KG1 (cell line): ENCODE results near the gene LIN28B.
"Not testable (repeated sequence)": the region's sequence is repeated elsewhere in the genome, so short reads cannot be mapped to it uniquely, and the experiment has no call there.

Experiments used
- DNase-seq: peaks from one replicate; lab custom pipeline; 2025; lab: John Stamatoyannopoulos, UW

Gene LIN28B, protein sequence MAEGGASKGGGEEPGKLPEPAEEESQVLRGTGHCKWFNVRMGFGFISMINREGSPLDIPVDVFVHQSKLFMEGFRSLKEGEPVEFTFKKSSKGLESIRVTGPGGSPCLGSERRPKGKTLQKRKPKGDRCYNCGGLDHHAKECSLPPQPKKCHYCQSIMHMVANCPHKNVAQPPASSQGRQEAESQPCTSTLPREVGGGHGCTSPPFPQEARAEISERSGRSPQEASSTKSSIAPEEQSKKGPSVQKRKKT

DNA sequence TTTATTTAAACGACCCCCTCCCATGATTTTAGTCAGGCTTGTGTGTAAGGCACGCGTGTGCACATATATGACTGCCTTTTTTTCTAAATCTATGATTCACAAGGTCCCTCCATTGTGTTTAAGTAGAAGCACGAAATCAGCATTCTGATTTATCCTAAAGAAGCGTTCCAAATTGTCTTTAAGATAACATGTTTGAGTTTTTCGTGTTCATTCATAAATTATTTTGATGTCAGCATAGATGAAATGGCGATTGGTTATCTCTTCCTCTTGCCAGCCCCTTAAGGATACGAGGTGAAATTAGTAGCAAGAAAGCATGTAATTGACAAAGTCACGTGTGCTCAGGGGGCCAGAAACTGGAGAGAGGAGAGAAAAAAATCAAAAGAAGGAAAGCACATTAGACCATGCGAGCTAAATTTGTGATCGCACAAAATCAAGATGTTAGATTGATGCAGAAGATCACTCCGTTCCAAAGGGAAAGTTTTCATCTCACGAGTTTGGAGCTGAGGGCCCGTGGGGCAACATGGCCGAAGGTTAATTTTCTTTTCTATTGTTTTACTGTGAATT, at the start of gene LIN28B:
TSS of gene LIN28B (plus strand) at position 377 of the 564 bp plus-strand sequence. CDS start at position 521, 144 bp downstream.
- no peak for DNase-seq

DNA sequence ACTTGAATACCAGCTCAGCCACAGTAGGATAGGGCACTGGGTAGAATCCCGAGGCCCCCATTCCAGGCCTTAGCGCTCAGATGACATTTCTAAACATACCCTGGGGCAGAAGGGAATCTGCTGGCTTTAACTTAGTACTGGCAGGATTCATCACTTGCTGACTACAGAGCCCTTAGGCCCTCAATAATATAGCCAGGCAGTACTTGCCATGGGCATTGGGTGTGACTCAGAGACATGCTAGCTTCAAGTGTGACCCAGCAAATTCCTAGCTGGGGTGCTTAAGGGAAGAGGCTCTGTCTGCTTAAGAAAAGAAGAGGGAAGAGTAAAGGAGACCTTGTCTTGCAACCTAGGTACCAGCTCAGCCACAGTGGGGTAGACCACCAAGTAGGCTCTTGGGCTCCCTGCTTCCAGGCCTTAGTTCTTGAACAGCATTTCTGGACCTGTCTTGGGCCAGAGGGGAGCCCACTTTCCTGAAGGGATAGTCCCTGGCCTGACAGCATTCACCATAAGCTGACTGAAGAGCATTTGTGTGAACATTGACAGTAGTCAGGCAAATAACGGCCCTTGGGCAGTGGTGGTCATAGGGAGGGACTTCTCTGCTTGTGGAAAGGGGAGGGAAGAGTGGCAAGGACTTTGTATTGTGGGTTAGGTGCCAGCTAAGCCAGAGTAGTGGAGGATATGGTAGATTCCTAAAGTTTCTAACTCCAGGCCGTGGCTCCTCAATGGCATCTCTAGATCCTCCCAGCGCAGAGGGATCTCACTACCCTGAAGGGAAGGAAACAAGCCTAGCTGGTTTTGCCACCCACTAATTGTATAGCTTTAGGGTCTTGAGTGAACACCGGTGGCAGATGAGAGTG, 48.6 kb upstream of the LIN28B start:
- DNase-seq: no peak

DNA sequence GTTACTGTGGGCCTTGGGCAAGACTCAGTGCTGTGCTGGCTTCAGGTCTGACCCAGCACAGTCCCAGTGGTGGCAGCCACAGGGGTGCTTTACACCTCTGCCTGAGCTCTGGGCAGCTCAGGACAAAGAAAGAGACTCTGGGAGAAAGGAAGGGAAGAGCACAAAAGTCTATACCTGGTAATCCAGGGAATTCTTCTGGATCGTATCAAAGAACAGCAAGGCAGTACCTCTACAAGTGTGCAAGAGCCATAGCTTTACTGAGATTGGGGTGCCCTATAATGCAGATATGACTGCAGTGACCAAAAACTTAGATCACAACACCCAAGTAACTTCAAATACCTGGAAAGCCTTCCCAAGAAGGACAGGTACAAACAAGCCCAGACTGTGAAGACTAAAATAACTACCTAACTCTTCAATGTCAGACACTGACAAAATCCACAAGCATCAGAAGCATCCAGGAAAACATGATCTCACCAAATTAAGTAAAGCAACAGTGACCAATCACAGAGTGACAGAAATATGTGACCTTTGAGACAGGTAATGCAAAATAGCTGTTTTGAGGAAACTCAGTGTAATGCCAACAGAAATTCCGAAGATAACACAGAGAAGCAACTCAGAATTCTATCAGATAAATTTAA, 47.9 kb upstream of the LIN28B start:
- no peak for DNase-seq

DNA sequence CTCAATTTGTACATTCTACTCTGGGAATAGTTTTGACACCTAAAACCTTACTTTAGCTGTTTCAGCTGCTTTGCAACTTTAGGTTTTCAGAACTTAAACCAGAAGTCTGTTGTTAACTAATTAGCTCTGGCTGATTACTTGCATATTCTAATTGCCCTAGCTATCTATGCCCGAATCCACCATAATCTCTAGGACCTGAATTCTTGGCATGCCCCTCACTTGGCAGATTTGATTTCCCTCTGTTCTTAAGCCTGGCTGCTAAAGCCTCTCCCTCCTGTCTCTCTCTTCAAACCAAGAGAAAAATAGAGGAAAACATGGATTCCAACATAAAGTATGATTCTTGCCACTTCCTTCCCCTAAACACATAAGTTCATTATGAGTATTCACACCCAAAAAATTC, 35.0 kb upstream of the LIN28B start:
- DNase-seq: no peak

DNA sequence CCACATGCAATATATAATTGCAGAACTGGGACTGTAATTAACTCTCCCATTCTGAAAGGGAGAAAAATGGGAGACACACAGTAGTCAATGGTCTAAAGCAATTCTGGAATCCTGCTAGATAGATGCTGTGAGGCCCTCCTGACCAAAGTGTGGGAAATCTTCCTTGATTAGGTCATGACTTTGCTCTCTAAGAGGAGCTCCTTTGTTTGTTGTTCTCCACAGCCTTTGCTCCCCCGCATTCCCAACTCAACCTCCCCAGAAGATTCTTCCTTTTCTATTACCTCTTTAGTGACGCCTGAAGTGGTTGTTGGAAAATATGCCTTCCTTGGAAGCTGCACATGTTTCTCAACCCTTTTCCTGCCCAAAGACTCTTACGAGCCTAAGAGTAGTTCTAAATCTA, 28.8 kb upstream of the LIN28B start:
- no peak for DNase-seq

DNA sequence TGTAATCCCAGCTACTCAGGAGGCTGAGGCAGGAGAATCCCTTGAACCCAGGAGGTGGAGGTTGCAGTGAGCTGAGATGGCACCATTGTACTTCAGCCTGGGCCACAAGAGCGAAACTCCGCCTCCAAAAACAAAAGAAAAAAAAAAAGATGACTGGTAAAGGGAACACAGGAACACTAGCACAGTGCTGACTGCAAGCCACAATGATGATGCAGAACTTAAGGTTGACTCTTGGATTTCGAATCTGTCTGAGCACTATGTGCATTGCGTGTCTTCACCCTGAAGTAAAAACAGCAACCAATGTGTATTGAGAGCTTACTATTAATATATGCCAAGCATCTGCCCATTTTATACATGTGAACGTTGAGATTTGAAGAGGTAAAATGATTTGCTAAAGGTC, 27.6 kb upstream of the LIN28B start:
- DNase-seq: no peak

DNA sequence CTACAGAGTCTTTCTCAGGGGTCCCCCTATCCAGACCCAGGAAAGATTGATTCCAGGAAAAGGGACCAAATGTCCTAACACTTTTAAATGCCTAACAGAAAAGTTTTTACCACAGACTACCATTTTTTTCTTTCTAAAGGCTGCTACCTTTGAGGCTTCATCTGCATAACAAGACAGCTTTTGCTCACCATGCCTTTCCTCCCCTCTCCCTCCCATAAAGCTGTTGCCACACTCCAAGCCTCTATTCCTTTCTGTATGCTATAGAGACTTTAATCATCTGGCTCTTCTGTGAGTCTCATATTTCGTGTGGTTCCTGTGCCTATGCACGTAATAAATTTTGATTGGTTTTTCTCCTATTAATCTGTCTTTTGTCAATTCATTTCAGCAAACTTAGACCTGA, 26.0 kb upstream of the LIN28B start:
- DNase-seq: no peak

DNA sequence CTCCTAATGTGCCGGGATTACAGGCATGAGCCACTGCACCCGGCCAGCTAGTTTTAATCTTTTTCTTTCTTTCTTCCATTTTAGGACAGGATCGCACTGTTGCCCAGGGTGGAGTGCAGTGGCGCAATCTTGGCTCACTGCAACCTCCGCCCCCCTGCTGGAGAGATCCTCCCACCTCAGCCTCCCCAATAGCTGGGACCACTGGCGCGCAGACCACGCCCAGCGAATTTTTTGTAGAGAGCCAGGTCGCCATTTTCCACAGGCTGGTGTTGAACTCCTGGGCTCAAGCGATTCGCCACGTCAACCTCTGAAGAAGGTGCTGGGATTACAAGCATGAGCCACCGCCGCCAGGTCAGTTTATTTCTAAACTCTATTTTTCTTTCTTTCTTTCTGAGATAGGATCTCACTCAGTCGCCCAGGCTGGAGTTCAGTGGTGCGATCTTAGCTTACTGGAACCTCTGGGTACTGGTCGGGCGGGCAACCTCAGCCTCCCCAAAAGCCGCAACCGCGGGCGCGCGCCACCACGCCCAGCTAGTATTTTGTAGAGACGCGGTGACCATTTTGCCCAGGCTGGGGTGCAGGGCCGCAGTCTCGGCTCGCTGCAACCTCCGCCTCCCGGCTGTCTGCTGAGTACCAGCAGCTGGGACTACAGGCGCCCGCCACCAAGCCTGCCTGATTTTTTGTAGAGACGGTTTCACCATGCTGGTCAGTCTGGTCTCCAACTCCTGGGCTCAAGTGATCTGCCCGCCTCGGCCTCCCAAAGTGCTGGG, 20.0 kb upstream of the LIN28B start:
- DNase-seq: no peak

DNA sequence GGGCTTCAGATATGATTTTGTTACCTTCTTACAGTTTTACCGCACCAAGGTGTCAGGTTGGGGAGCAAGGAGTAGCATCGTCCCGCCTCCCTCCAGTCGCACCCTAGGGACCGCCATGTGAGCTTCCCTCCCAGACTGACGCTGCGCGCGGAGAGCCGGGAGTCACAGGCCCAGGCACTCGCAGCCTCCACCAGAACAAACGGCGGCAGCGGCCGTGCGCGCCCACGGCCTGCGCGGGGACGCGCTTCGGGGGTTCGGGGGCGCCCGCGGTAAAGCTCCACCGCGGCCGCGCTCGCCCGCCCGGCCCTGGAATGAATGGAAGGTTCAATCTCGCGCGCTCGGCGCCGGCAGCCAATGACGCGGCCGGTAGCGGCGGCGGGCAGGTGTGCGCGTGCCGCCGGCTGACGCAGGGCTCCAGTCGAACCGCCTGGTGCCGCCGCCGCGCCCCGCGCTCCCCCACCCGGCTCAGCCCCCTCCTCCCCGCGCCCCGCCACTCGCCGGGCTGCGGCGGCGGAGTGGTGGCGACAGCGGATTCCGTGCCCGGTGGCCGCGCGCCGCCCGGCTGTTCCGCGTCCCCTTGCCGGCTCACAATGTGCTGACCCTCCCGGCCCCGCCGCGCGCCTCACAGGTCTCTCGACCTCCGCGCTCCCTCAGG, 16.5 kb upstream of the LIN28B start:
- DNase-seq: no peak

DNA sequence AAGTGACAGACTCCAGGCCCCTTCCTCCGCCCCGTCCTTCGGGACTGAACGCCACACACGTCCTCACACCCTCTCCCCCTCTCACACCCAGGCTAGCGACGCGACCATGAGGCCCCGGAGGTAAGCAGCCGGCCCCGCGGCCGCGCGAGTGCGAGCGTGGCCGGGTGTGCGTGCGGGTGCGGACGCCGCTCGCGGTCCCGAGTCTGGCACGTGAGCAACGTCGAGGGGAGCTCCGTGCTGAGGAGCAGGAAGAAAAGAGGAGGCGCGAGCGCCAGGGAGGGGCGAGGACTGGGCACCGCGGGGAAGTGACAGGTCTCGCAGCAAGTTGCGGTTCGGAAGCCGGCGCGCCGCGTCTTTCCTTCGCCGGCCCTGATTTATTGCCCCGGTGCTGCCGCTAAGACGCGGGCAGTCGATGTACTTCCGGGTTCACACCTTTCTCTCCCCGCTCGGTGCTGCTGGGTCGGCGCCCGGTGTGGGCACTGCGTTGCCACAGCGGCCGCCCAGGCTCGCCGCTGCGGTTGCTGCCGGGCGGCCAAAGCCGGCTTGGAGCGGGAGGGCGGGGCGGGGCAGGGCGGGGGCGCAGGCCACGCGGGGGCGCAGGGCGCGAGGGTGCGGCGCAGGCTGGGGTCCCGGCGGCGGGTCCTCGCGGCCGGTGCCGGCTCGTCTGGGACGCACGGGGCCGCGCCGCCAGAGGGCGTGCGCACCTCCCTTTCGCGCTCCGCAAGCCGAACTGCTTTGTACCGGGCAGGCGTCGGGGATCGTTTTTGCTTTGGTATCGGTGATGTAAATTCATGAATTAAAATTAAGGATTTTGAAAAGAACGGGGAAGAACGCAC, 15.8 kb upstream of the LIN28B start:
- no peak for DNase-seq

DNA sequence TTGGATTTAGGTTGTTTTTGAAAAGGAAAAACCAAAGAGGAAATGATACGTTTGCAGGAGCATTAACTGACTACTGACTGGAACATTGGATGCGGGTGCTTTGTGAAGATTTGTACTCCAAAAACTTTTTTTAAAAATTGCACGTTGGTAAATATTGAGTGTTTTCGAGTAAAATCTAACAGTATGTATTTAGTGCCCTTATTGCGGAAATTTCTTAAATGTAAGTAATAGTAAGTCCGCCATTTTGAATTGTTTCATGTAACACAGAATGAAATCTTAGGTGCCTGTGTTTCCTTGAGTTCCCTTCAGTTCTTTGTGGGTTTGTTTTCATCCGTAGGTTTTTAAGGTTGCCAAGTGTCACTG, 15.2 kb upstream of the LIN28B start:
- DNase-seq: no peak

DNA sequence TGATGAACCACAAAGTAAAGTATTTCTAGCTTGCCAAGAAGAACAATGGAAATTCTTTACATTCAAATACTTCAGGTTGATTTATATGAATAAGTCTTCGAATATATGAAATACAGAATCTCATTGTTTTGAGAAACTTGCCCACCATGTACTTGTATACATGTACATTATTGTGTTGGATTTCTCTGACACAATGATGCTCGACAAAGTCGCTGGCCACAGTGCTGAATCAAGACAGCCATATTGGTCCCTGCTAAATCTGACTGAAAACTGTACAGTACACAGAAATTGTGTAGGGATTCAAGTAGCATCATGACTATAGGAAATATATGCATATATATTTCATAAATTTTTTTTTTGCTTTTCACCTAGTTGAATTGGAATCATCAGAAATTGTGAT, 13.1 kb upstream of the LIN28B start:
- no peak for DNase-seq

DNA sequence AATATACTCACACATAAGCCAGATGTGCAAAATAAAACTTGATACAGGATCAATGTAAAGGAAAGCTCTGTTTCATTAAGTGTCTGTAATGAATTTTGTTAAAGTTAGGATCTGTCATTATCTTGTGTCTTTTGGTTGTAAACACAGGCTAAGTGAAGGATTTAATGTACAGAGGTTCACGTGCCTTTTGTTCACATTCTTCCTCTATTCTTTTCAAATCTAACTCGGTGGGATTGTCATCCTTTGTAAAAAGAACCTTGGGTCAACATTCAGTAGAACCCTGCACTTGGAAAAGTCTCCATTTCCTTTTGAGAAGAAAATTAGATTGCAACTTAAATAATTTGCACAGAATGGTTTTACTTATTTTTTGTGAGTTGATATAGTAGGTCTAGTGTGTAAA, 7.7 kb upstream of the LIN28B start:
- no peak for DNase-seq

DNA sequence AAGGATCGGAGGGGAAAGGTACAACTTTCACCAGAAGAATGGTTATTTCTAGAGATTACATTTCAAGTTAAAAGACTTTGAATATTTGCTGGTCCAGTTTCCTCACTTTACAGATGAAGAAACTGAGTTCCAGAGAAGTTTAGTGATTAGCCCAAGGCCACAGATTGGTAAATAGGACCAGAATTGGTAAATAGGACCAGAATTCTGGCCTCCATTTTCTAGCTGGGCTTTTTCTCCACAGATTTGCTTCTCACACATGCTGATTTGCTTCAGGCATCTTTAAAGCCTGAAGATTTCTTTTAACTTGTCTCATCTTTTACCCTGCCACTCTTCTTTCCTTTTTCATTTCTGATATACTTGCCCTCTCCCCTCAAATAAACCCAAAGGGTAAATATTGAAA, 5.2 kb upstream of the LIN28B start:
- DNase-seq: no peak

DNA sequence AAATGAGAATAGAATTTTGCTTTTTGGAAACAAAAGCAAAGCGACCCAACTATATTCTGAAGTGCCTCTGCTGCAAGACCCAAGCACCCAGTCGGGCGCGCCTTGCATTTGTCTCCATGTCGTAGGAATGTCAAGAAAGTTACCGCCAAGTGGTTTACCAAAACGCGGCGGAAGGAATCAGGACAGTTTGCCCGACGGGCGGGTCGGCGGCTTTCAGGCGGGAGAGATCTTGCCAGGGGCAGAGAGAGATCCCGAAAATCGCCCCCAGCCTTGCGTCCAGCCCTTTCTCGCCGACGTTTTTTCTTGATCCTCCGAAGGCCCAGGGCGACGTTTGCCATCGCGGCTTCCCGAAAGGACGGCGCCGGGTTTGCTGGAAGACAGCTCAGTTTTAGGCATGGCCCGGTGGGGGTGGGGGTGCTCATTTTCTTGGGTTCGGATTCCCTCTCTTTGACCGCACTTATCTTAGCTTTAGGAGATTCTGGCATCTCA, 4.0 kb upstream of the LIN28B start:
- DNase-seq: no peak

DNA sequence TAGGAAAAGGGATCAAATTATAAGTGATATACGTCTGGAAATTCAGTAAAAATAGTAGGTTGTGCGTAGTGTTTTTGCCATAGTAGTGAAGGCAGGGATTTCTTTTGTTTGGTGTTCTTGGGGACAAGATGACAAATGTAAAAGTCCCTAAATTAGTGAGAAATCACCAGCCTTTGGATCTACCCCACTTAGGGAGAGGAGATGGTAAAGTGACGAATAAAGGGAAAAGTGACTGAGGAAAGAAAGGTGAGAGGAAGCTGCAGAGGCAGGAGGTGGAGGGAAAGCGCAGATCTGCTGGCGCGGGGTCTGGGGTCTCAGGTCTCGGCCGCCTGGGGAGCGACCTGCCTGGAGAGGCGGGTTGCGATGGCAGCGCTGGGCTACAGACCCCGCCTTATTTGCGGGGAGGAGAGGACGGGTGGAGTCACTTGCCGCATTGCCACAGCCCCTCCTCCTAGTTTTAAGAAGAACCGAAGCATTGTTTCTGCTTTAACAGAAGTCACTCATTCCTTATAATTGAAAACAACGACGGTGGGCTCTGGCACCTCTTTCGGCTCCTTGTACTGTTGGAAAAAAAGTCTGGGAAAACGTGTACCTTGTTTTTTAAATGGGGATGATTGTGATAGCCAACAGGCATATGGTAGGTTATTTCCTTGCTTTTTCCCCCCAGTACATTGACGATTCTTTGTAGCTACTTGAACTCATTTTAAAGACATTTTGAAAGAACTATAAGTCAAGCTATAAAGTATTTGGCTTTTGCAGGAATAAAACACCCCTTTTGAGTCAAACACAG, 3.3 kb upstream of the LIN28B start:
- DNase-seq: not testable (repeated sequence)

DNA sequence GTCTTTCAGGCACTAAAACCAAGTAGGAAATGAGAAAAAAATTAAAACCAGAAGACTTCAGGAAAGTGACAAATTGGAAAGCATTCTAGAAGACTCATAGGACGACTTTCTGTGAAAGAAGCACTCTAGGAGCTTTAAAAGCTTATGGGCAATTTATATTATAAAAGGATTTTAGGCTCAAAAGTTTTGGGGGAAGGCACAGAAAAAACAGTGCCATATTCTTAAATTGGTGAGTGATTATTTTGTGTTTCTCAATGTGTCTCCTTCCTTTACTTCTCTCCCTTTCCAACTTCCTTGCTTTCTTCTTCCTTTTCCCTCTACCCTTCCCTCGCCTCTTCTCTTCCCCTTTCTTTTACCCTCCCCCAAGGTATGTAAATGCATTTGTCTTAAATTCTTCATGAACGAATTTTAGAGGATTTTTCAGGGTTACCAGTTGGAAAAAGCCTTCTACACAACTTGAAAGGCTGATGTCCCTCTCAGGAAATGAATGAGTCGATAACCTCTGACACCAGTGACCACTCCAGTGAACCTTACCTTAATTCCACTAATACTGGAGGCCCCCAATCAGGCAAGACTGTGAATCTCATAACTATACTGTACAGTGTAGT, 2.6 kb upstream of the LIN28B start:
- DNase-seq: no peak

DNA sequence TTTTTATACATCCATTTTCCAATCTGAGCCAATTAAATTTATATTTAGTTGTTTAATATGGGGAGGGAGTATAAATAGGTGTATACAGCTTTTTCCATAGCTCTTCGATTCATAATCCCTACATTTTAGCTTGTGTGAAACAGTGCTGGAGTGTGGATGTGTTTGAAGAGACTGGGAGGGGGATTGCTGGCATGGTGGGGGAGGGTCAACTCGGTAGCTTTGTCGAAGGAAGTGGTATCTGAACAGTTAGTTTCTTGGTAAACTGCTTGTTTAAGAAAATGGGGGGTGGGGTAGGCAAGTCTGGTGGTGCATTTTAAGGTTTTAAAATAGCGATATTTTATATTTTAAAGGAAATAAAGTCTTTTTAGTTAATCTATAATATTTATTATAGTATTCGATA, 1.4 kb upstream of the LIN28B start:
- no peak for DNase-seq
